ENCODE results near the gene HS2ST1. TPM values are rescaled to one million over a fixed set of nuclear protein-coding genes. Genes with fewer than 3 reads are reported as not detected.
"Not testable (repeated sequence)": the region's sequence is repeated elsewhere in the genome, so short reads cannot be mapped to it uniquely, and the experiment has no call there.

Gene HS2ST1
- total and polyA plus RNA-seq, 2 donors (not counting 3 experiments of a cell fraction or from before 2014, with no cell fraction given), result 5.5 to 31.2 TPM

DNA sequence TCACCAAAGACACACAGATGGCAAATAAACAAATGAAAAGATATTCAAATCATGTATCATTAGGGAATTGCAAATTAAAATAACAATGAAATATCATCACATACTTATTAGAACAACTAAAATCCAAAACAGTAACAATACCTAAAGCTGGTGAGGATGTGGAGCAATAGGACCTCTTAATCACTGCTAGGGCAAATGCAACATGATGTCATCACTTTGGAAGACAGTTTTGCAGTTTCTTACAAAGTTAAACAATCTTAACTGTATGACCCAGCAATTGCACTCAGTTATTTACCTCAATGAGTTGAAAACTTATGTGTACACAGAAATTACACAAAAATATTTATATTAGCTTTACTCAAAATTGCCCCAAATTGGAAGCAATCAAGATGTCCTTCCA is 47.8 kb upstream of the HS2ST1 start:
- no peaks in the 10 kb centered on the region for H4K20me1 ChIP-seq (replicated peaks; ENCODE audit: control insufficient read depth, extremely low read depth, insufficient read depth, low read length)
- FAIRE-seq (no peak), DNase-seq (ENCODE audit: low read depth, low spot score) (no peak)
- no peaks in the 10 kb centered on the region for H3K27me3 ChIP-seq (ENCODE audit: control insufficient read depth in 2 of 2, insufficient read depth in 2 of 2, low read length in 2 of 2)
- no peak overlapping the region for H3K4me3 ChIP-seq (replicated peaks in 1 of 3; ENCODE audit: insufficient read depth in 1 of 3, low read depth in 1 of 3, low read length in 3 of 3)
- ChIA-PET POLR2A (no interaction called here), CTCF (no interaction called here)
- no peak overlapping the region for H3K9ac ChIP-seq (replicated peaks; ENCODE audit: extremely low read depth, insufficient read depth, low read length)
- BruUV-seq (replicated peaks), result no TSS peak
- peaks cover 10% of the 10 kb centered on the region for H3K4me1 ChIP-seq (ENCODE audit: control insufficient read depth, extremely low read depth, insufficient read depth, low read length)
- H3K9me3 ChIP-seq (replicated peaks; ENCODE audit: control insufficient read depth, insufficient read depth, low read length), result no peaks in the 10 kb centered on the region
- H3K36me3 ChIP-seq (ENCODE audit: control insufficient read depth in 2 of 2, extremely low read depth in 1 of 2, insufficient read depth in 2 of 2, low read length in 2 of 2), result peaks cover 0 to 4% of the 10 kb centered on the region in 2 experiments
- no peak overlapping the region for H2AFZ ChIP-seq (ENCODE audit: low read depth, low read length)
- H3K27ac ChIP-seq (ENCODE audit: insufficient read depth, low read depth, low read length), result no peak overlapping the region
- H3K79me2 ChIP-seq (ENCODE audit: control insufficient read depth, insufficient read depth, low read length), result peaks cover 7% of the 10 kb centered on the region
- H3K4me2 ChIP-seq (ENCODE audit: insufficient read depth, low read length), result no peak overlapping the region
- TF ChIP-seq MYC (IDR thresholded peaks at IDR 0.05; ENCODE audit: low read depth, low read length) (no peak), POLR2A (IDR thresholded peaks at IDR 0.05; ENCODE audit: low read depth, low read length) (no peak), GATA2 (IDR thresholded peaks at IDR 0.05; ENCODE audit: insufficient read depth, insufficient read length, low read depth, low read length) (no peak), EZH2 (IDR thresholded peaks at IDR 0.05; ENCODE audit: borderline replicate concordance, low read depth, low read length, severe bottlenecking) (no peak), FOS (IDR thresholded peaks at IDR 0.05; ENCODE audit: borderline replicate concordance, insufficient read depth, low read length) (no peak), JUN (IDR thresholded peaks at IDR 0.05; ENCODE audit: borderline replicate concordance, insufficient read depth, insufficient read length, low read depth) (no peak), POLR2AphosphoS5 (IDR thresholded peaks at IDR 0.05; ENCODE audit: insufficient read depth, low read depth, low read length) (no peak)
- TF ChIP-seq, protein P1, sequence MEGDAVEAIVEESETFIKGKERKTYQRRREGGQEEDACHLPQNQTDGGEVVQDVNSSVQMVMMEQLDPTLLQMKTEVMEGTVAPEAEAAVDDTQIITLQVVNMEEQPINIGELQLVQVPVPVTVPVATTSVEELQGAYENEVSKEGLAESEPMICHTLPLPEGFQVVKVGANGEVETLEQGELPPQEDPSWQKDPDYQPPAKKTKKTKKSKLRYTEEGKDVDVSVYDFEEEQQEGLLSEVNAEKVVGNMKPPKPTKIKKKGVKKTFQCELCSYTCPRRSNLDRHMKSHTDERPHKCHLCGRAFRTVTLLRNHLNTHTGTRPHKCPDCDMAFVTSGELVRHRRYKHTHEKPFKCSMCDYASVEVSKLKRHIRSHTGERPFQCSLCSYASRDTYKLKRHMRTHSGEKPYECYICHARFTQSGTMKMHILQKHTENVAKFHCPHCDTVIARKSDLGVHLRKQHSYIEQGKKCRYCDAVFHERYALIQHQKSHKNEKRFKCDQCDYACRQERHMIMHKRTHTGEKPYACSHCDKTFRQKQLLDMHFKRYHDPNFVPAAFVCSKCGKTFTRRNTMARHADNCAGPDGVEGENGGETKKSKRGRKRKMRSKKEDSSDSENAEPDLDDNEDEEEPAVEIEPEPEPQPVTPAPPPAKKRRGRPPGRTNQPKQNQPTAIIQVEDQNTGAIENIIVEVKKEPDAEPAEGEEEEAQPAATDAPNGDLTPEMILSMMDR (IDR thresholded peaks at IDR 0.05; ENCODE audit: extremely low read depth in 1 of 2, insufficient read depth in 1 of 2, low read depth in 1 of 2, low read length in 2 of 2), result no peak
- TF ChIP-seq, protein P2, sequence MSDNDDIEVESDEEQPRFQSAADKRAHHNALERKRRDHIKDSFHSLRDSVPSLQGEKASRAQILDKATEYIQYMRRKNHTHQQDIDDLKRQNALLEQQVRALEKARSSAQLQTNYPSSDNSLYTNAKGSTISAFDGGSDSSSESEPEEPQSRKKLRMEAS (IDR thresholded peaks at IDR 0.05; ENCODE audit: insufficient read depth, insufficient read length), result no peak
- dilution Hi-C loops (cut with MboI; ENCODE audit: extremely low pct_ligation_motif_present, low sequenced_read_pairs) (no loop called here), intact Hi-C loops (cut with micrococcal nuclease) (no loop called here)
- H3K9me1 ChIP-seq (replicated peaks; ENCODE audit: control insufficient read depth, extremely low read depth, insufficient read depth, low read length), result no peaks in the 10 kb centered on the region

DNA sequence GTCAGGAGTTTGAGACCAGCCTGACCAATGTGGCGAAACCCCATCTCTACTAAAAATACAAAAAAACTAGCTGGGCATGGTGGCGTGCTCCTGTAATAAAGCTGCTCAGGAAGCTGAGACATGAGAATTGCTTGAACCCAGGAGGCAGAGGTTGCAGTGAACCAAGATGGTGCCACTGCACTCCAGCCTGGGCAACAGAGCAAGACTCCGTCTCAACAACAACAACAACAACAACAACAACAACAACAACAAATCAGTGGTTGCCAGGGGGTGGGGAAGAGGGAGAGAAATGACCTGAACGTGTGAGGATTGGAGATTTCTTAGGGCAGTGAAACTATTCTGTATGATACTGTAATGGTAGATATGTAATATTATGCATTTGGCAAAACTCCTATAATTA is 47.2 kb upstream of the HS2ST1 start:
- intact Hi-C loops (cut with micrococcal nuclease); H3K9me3 ChIP-seq (replicated peaks; ENCODE audit: control insufficient read depth, insufficient read depth, low read length); H3K27ac ChIP-seq (ENCODE audit: insufficient read depth, low read depth, low read length); H3K4me2 ChIP-seq (ENCODE audit: insufficient read depth, low read length); H3K4me3 ChIP-seq (replicated peaks in 1 of 3; ENCODE audit: insufficient read depth in 1 of 3, low read depth in 1 of 3, low read length in 3 of 3); DNase-seq (ENCODE audit: low read depth, low spot score); CTCF ChIA-PET; H3K36me3 ChIP-seq (ENCODE audit: control insufficient read depth in 2 of 2, extremely low read depth in 1 of 2, insufficient read depth in 2 of 2, low read length in 2 of 2); H2AFZ ChIP-seq (ENCODE audit: low read depth, low read length); dilution Hi-C loops (cut with MboI; ENCODE audit: extremely low pct_ligation_motif_present, low sequenced_read_pairs); H4K20me1 ChIP-seq (replicated peaks; ENCODE audit: control insufficient read depth, extremely low read depth, insufficient read depth, low read length); H3K4me1 ChIP-seq (ENCODE audit: control insufficient read depth, extremely low read depth, insufficient read depth, low read length); FAIRE-seq; H3K27me3 ChIP-seq (ENCODE audit: control insufficient read depth in 2 of 2, insufficient read depth in 2 of 2, low read length in 2 of 2); BruUV-seq (replicated peaks); H3K9me1 ChIP-seq (replicated peaks; ENCODE audit: control insufficient read depth, extremely low read depth, insufficient read depth, low read length); H3K9ac ChIP-seq (replicated peaks; ENCODE audit: extremely low read depth, insufficient read depth, low read length); H3K79me2 ChIP-seq (ENCODE audit: control insufficient read depth, insufficient read depth, low read length); POLR2A ChIA-PET: not testable (repeated sequence)
